B cell (primary cell): Measurements from ENCODE around the gene PTGS2.

Source experiments
- EZH2 ChIP-seq: IDR thresholded peaks from 2 replicates; pipeline ENCODE4 v1.6.1; 2012; ENCODE audit warnings: borderline replicate concordance, low read depth, mild to moderate bottlenecking, moderate library complexity, low read length; ENCODE audit not compliant: insufficient read depth, poor library complexity, severe bottlenecking
- TF ChIP-seq, protein P1 (sequence below): fragments of 200-600 bp; IDR thresholded peaks from one replicate; pipeline ENCODE4 v1.8.0; 2022; ENCODE audit warnings: antibody characterized with exemption, mild to moderate bottlenecking

DNA sequence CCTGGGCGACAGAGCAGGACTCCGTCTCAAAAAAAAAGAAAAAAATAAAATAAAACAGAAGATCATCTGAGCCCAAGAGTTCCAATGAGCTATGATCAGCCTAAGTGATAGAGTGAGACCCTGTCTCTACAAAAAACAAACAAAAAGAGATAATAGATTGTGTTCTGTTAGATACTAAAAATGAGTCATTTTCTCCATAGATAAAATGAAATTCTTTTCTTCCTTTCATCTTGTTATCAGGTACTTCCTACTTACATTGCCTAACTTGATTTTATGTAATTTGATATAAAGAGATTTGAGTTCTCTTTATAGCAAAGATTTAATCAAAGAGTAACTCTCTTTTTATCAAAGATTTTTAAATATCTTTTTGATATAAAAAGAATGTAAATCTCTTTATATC is 19.3 kb upstream of the PTGS2 start:
- TF ChIP-seq, protein P1, sequence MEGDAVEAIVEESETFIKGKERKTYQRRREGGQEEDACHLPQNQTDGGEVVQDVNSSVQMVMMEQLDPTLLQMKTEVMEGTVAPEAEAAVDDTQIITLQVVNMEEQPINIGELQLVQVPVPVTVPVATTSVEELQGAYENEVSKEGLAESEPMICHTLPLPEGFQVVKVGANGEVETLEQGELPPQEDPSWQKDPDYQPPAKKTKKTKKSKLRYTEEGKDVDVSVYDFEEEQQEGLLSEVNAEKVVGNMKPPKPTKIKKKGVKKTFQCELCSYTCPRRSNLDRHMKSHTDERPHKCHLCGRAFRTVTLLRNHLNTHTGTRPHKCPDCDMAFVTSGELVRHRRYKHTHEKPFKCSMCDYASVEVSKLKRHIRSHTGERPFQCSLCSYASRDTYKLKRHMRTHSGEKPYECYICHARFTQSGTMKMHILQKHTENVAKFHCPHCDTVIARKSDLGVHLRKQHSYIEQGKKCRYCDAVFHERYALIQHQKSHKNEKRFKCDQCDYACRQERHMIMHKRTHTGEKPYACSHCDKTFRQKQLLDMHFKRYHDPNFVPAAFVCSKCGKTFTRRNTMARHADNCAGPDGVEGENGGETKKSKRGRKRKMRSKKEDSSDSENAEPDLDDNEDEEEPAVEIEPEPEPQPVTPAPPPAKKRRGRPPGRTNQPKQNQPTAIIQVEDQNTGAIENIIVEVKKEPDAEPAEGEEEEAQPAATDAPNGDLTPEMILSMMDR: no peak
- TF ChIP-seq EZH2: no peak
